GM12878 (cell line): ENCODE results near the gene RDH16. TPM values are rescaled to one million over a fixed set of nuclear protein-coding genes. Genes with fewer than 3 reads are reported as not detected.

Experiments used
- ATAC-seq: fragments of 200-7000 bp; cut with Tn5 transposase; 3 replicates; pipeline ENCODE4 v1.9.1; 2020; ENCODE audit warnings: mild to moderate bottlenecking, moderate library complexity
- BruUV-seq: library from RNA; stranded (reverse); fragments of 400-500 nt; replicated peaks from 2 replicates; lab custom pipeline; 2021; lab: Mats Ljungman, UMichigan
- CTCF ChIA-PET: fragments of 300-600 bp; sonication (Branson Sonifier 250); formaldehyde crosslinking; extraction: SDS; loops from one replicate; lab custom pipeline; 2021; ENCODE audit warnings: inconsistent platforms; lab: Yijun Ruan, JAX
- POLR2A ChIA-PET: fragments of 350-600 bp; formaldehyde crosslinking; extraction: SDS; loops from one replicate; lab custom pipeline; 2021; ENCODE audit warnings: inconsistent platforms; lab: Charles Lee
- RAD21 ChIA-PET: fragments of 300-600 bp; sonication (Branson Sonifier 250); formaldehyde crosslinking; loops from one replicate; lab custom pipeline; 2023; ENCODE audit warnings: antibody characterized with exemption; ENCODE audit not compliant: unreplicated experiment; lab: Charles Lee
- SMC1A ChIA-PET: fragments of 300-600 bp; sonication (Branson Sonifier 250); formaldehyde crosslinking; loops from one replicate; lab custom pipeline; 2023; ENCODE audit not compliant: unreplicated experiment, uncharacterized antibody; lab: Charles Lee
- DNase-seq: peaks from one replicate; pipeline ENCODE4 v3.0.0-alpha.2; 2011; ENCODE audit warnings: low read depth, low spot score
- FAIRE-seq: peaks from 3 replicates; lab custom pipeline; 2011; peaks lifted over from hg19 to GRCh38; lab: Jason Lieb, UNC
- H2AFZ ChIP-seq: 2 replicates; pipeline ENCODE4 v1.6.0; 2011; ENCODE audit warnings: low read depth, low read length, control low read depth; ENCODE audit not compliant: control insufficient read depth
- H3K27ac ChIP-seq: 2 replicates; pipeline ENCODE4 v1.5.1; 2011; ENCODE audit warnings: control low read depth; ENCODE audit not compliant: control insufficient read depth, insufficient read depth
- H3K27me3 ChIP-seq, 2 experiments: replicated peaks in 1 of 2; 2 replicates each; pipeline versions ENCODE4 v1.6.0 to v1.6.1; 2011; ENCODE audit warnings: low read length in 1 of 2; ENCODE audit not compliant: control insufficient read depth in 2 of 2, insufficient read depth in 2 of 2
- H3K36me3 ChIP-seq, 2 experiments: 2 replicates each; pipeline ENCODE4 v1.5.1; 2011; ENCODE audit warnings: low read length in 1 of 2; ENCODE audit not compliant: control insufficient read depth in 2 of 2, insufficient read depth in 2 of 2
- H3K4me1 ChIP-seq: 2 replicates; pipeline ENCODE4 v1.6.1; 2011; ENCODE audit warnings: mild to moderate bottlenecking, low read length, moderate library complexity, mixed read lengths; ENCODE audit not compliant: control insufficient read depth, insufficient read depth
- H3K4me2 ChIP-seq: 2 replicates; pipeline ENCODE4 v1.6.0; 2011; ENCODE audit warnings: control low read depth; ENCODE audit not compliant: control insufficient read depth, insufficient read depth
- H3K4me3 ChIP-seq: fragments of 200-600 bp; sonication (generic); 2 replicates; pipeline ENCODE4 v1.5.1; 2016
- H3K79me2 ChIP-seq: 2 replicates; pipeline ENCODE4 v1.6.0; 2011; ENCODE audit warnings: low read length; ENCODE audit not compliant: control insufficient read depth, insufficient read depth
- H3K9ac ChIP-seq: 2 replicates; pipeline ENCODE4 v1.8.0; 2011; ENCODE audit warnings: low read length, control low read depth, mixed read lengths; ENCODE audit not compliant: control insufficient read depth, insufficient read depth
- H3K9me3 ChIP-seq: replicated peaks from 3 replicates; pipeline ENCODE4 v1.5.1; 2011; ENCODE audit warnings: mild to moderate bottlenecking, low read length; ENCODE audit not compliant: control insufficient read depth, insufficient read depth
- H4K20me1 ChIP-seq: 2 replicates; pipeline ENCODE4 v1.6.0; 2011; ENCODE audit not compliant: control insufficient read depth, insufficient read depth
- ATF7 ChIP-seq: fragments of 450-650 bp; IDR thresholded peaks from 2 replicates; pipeline ENCODE4 v1.6.1; 2016; ENCODE audit warnings: low read depth, mild to moderate bottlenecking
- BCL11A ChIP-seq: IDR thresholded peaks from 2 replicates; pipeline ENCODE4 v1.6.1; 2011; ENCODE audit warnings: low read depth, low read length
- CHD1 ChIP-seq: IDR thresholded peaks from 2 replicates; pipeline ENCODE4 v1.6.1; 2012; ENCODE audit warnings: low read depth, low read length, improper control_type of control experiment
- CHD2 ChIP-seq: IDR thresholded peaks from 2 replicates; pipeline ENCODE4 v1.6.1; 2011; ENCODE audit warnings: low read depth, low read length, improper control_type of control experiment, borderline replicate concordance
- CREB1 ChIP-seq: IDR thresholded peaks from 2 replicates; pipeline ENCODE4 v1.6.1; 2012; ENCODE audit warnings: low read depth, mild to moderate bottlenecking, inconsistent platforms
- KLF5 ChIP-seq: fragments of 450-650 bp; IDR thresholded peaks from 2 replicates; pipeline ENCODE4 v1.6.1; 2014; ENCODE audit warnings: mild to moderate bottlenecking; ENCODE audit not compliant: partially characterized antibody
- MLLT1 ChIP-seq: fragments of 450-650 bp; IDR thresholded peaks from 2 replicates; pipeline ENCODE4 v1.6.1; 2016; ENCODE audit warnings: mild to moderate bottlenecking
- PAX8 ChIP-seq: fragments of 450-650 bp; IDR thresholded peaks from 2 replicates; pipeline ENCODE4 v1.6.1; 2017; ENCODE audit warnings: mild to moderate bottlenecking, moderate library complexity
- POLR2AphosphoS2 ChIP-seq: IDR thresholded peaks from 2 replicates; pipeline ENCODE4 v1.6.1; 2011; ENCODE audit warnings: low read depth, mild to moderate bottlenecking, low read length, improper control_type of control experiment, moderate library complexity
- POU2F2 ChIP-seq: IDR thresholded peaks from 3 replicates; pipeline ENCODE4 v1.6.1; 2011; ENCODE audit warnings: low read depth, mild to moderate bottlenecking, low read length, borderline replicate concordance
- RAD21 ChIP-seq: IDR thresholded peaks from 2 replicates; pipeline ENCODE4 v1.6.1; 2011; ENCODE audit warnings: mild to moderate bottlenecking, low read depth, low read length, moderate library complexity; ENCODE audit not compliant: insufficient read depth
- SIN3A ChIP-seq: IDR thresholded peaks from 2 replicates; pipeline ENCODE4 v1.6.1; 2012; ENCODE audit warnings: low read depth, low read length, improper control_type of control experiment
- STAT1 ChIP-seq: fragments of 450-650 bp; conservative IDR thresholded peaks from 2 replicates; pipeline ENCODE4 v1.6.1; 2014; ENCODE audit warnings: antibody characterized with exemption, mild to moderate bottlenecking
- TCF12 ChIP-seq: IDR thresholded peaks from 2 replicates; pipeline ENCODE4 v1.6.1; 2011; ENCODE audit warnings: low read depth, mild to moderate bottlenecking, low read length
- YBX1 ChIP-seq: fragments of 450-650 bp; IDR thresholded peaks from 2 replicates; pipeline ENCODE4 v1.6.1; 2016; ENCODE audit warnings: antibody characterized with exemption
- ZBTB11 ChIP-seq: fragments of 450-650 bp; formaldehyde crosslinking; IDR thresholded peaks from 2 replicates; pipeline ENCODE4 v1.5.0; 2022; ENCODE audit warnings: mild to moderate bottlenecking, missing genetic modification characterization
- ZBTB33 ChIP-seq: fragments of 450-650 bp; IDR thresholded peaks from 2 replicates; pipeline ENCODE4 v1.6.1; 2017; ENCODE audit warnings: mild to moderate bottlenecking
- WGBS: methylation state at CpG from one replicate; pipeline ENCODE4 v1.1.6; 2016; ENCODE audit warnings: low lambda C conversion rate; ENCODE audit not compliant: insufficient replicate concordance, insufficient coverage; ENCODE audit errors: missing lambda C conversion rate; 5-methylcytosine and 5-hydroxymethylcytosine counted together
- in situ Hi-C: fragments of 300-500 bp; cut with MboI; formaldehyde crosslinking; loops from 9 replicates; pipeline ENCODE4 v1.14.3; 2018; ENCODE audit warnings: mixed read lengths
- intact Hi-C: fragments of 100-400 bp; cut with micrococcal nuclease; formaldehyde crosslinking; loops from one replicate; pipeline ENCODE4 v1.14.2; 2022; ENCODE audit not compliant: unreplicated experiment
- polyA plus RNA-seq, 11 experiments: library from polyadenylated mRNA; depleted of rRNA in 4 of 11; unstranded in 6 of 11; stranded (reverse) in 5 of 11; fragments of >200 nt; fragmentation: Nextera tagmentation in 4 of 11; fragmentation: Illumina TruSeq in 1 of 11; extraction: Ambion mirVana in 4 of 11; extraction: Trizol in 1 of 11; gene quantifications; 1 replicate in 1 of 11; 2 replicates in 10 of 11; pipeline versions ENCODE4 v1.2.1 to v1.2.3, GENCODE V29; 2011 to 2016; ENCODE audit warnings: inconsistent platforms in 2 of 11, missing spikeins in 2 of 11, low read depth in 1 of 11
- total RNA-seq, 4 experiments: library from RNA; depleted of rRNA in 3 of 4; stranded (reverse); fragments of >200 nt in 3 of 4; fragmentation: Illumina TruSeq in 1 of 4; extraction: Trizol in 1 of 4; gene quantifications; 2 replicates each; pipeline versions ENCODE4 v1.2.1 to v1.2.3, GENCODE V29; 2013 to 2021

Gene RDH16
- total and polyA plus RNA-seq, 10 of the 15 experiments (the other 5 are each of a cell fraction or from before 2014, with no cell fraction given): 0.04 to 0.31 (median 0.06) TPM

- no peak overlapping the region for H3K27ac ChIP-seq
- RAD21 ChIA-PET: interaction anchor here (0.5 kb wide), 1 partner anchor 379 kb away, joined by 3 read pairs; no protein-coding TSS in a partner anchor
- SMC1A ChIA-PET: interaction anchor here (0.9 kb wide), 1 partner anchor 116 kb away, joined by 3 read pairs; the partner anchor contains the start of gene STAT6
- no peaks in the 10 kb centered on the region for H3K27me3 ChIP-seq
- intact Hi-C loops: no loop called here
- in situ Hi-C loops: no loop called here
- no peak overlapping the region for H3K4me2 ChIP-seq
- no peaks in the 10 kb centered on the region for H4K20me1 ChIP-seq
- no TSS peak for BruUV-seq
- FAIRE-seq (no peak), ATAC-seq (no peak), DNase-seq (no peak)
- H3K79me2 ChIP-seq: no peaks in the 10 kb centered on the region
- 91% methylated on average over 26 of the region's 26 CpGs for WGBS
- H3K4me1 ChIP-seq: peaks cover 34% of the 10 kb centered on the region
- CTCF ChIA-PET: interaction anchor here (0.9 to 1.5 kb wide), 5 partner anchors 10 to 245 kb away, joined by 3 to 5 read pairs (median 3); partner anchors contain the start of gene ZBTB39
- POLR2A ChIA-PET: no interaction called here
- no peak overlapping the region for H3K9ac ChIP-seq
- no peak overlapping the region for H3K4me3 ChIP-seq
- H2AFZ ChIP-seq: no peak overlapping the region
- TF ChIP-seq POU2F2: no peak
- TF ChIP-seq TCF12: no peak
- no peak for TF ChIP-seq CHD2
- no peak for TF ChIP-seq BCL11A
- no peak for TF ChIP-seq POLR2AphosphoS2
- TF ChIP-seq MLLT1: no peak
- TF ChIP-seq YBX1: no peak
- no peak for TF ChIP-seq CHD1
- TF ChIP-seq ATF7: no peak
- no peak for TF ChIP-seq ZBTB11 (CRISPR knock-in tag)
- no peak for TF ChIP-seq RAD21
- no peak for TF ChIP-seq PAX8
- TF ChIP-seq KLF5: no peak
- TF ChIP-seq CREB1: no peak
- no peak for TF ChIP-seq ZBTB33
- TF ChIP-seq SIN3A: no peak
- no peak for TF ChIP-seq STAT1
- no peaks in the 10 kb centered on the region; a peak in 2 of 4 replicates for H3K36me3 ChIP-seq
- no peaks in the 10 kb centered on the region for H3K9me3 ChIP-seq
Measured at GRCh38 chr12:56995201-56995929, 38.0 kb upstream of the RDH16 start.
